ENCODE results near the gene SPAG9. TPM values are rescaled to one million over a fixed set of nuclear protein-coding genes. Genes with fewer than 3 reads are reported as not detected.
"Not testable (repeated sequence)": the region's sequence is repeated elsewhere in the genome, so short reads cannot be mapped to it uniquely, and the experiment has no call there.

SPAG9 gene
- total RNA-seq, 4 donors from 2014 or later: 85.2 to 110 (median 94.3) TPM

- Histone ChIP-seq H3K4me3 (peak overlapping the region in 1 of 2 donors; percentile 60), H3K36me3 (no peaks in the 10 kb centered on the region), H3K27ac (peak overlapping the region; percentile 68 to 92 (median 90)), H3K27me3 (no peaks in the 10 kb centered on the region), H3K9me3 (no peaks in the 10 kb centered on the region), H3K4me1 (peaks cover 0 to 39% (median 13%) of the 10 kb centered on the region in 3 donors)
- 17 to 28% methylated on average over 1 to 6 of the region's 8 CpGs for WGBS, 2 donors (ENCODE audit: low coverage in 1 of 2)
- TF ChIP-seq CTCF (IDR thresholded peaks at IDR 0.05): no peak
- TF ChIP-seq POLR2A (IDR thresholded peaks at IDR 0.05): no peak
- no peak for ATAC-seq
These were observed 177.1 kb downstream of the SPAG9 start for GRCh38 chr17:50943575-50943933.

GRCh38 chr17:50941676-50942048, 179.0 kb downstream of the SPAG9 start:
- 91 to 97% methylated on average over 3 to 4 of the region's 4 CpGs for WGBS, 2 donors (ENCODE audit: low coverage in 1 of 2)
- H3K4me1 ChIP-seq: peaks cover 0 to 23% (median 13%) of the 10 kb centered on the region in 3 donors
- H3K27ac ChIP-seq: peak overlapping the region in 1 of 4 donors; percentile 92
- not testable (repeated sequence) for H3K4me3 ChIP-seq, H3K27me3 ChIP-seq, H3K9me3 ChIP-seq, ATAC-seq, H3K36me3 ChIP-seq

GRCh38 chr17:50939795-50940684, 180.6 kb downstream of the SPAG9 start:
- Histone ChIP-seq H3K36me3 (no peaks in the 10 kb centered on the region), H3K4me1 (peaks cover 0 to 33% (median 13%) of the 10 kb centered on the region in 3 donors), H3K27ac (no peak overlapping the region), H3K9me3 (no peaks in the 10 kb centered on the region), H3K27me3 (no peaks in the 10 kb centered on the region), H3K4me3 (no peak overlapping the region)
- no peak for ATAC-seq
- 90% methylated on average over 9 of the region's 16 CpGs for WGBS, 2 donors (ENCODE audit: low coverage in 1 of 2)
- TF ChIP-seq EP300 (IDR thresholded peaks at IDR 0.05) (no peak), POLR2A (IDR thresholded peaks at IDR 0.05) (no peak), CTCF (IDR thresholded peaks at IDR 0.05) (no peak), POLR2AphosphoS5 (IDR thresholded peaks at IDR 0.05) (no peak)

- no peak for TF ChIP-seq CTCF (IDR thresholded peaks at IDR 0.05)
- no peak for TF ChIP-seq EP300 (IDR thresholded peaks at IDR 0.05)
- TF ChIP-seq POLR2A (IDR thresholded peaks at IDR 0.05): no peak
- no peak for TF ChIP-seq POLR2AphosphoS5 (IDR thresholded peaks at IDR 0.05)
- Histone ChIP-seq H3K27ac (no peak overlapping the region), H3K36me3 (no peaks in the 10 kb centered on the region), H3K4me1 (peaks cover 0 to 28% (median 9%) of the 10 kb centered on the region in 3 donors), H3K27me3 (no peaks in the 10 kb centered on the region), H3K4me3 (no peak overlapping the region), H3K9me3 (no peaks in the 10 kb centered on the region)
- no peak for ATAC-seq
- WGBS, 2 donors (ENCODE audit: low coverage in 1 of 2): 82% methylated on average over 2 of the region's 4 CpGs; no CpG with 5 or more reads in 1 of the 2 donors
These were observed 181.2 kb downstream of the SPAG9 start for GRCh38 chr17:50939542-50939794.

DNA sequence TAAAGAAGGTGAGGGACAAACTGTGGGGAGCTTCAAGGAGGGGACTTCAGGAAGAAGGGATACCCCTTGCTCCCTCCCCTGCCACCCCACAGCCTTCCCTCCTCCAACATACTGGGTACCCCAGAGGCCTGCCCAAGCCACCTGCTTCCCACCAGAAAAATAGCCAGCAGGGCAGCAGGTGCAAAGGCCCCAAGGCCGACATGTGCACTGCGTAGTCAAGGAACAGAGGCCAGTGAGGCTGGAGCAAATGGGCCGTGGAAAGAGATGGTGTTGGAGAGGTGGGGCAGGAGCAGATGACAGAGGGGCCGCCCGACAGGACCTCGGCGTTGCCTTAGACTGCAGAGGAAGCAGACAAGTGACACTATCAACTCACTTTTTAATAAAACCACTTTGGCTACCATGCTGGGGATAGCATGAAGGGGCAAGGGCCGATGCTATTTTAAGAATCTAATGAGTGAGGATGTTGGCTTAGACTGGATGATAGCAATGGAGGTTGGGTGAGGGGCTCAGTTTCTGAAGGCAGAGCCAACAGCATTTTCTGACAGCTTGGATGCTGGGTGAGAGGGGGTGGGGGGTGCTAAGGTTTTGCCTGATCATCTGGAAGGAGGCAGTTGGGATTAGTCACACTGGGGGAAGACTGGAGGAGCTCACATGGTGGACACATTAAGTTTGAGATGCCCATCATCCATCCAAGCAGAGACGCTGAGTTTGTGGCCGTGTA, 181.7 kb downstream of the SPAG9 start:
- ATAC-seq: no peak
- Histone ChIP-seq H3K36me3 (no peaks in the 10 kb centered on the region), H3K9me3 (no peaks in the 10 kb centered on the region), H3K27ac (no peak overlapping the region), H3K27me3 (no peaks in the 10 kb centered on the region), H3K4me3 (no peak overlapping the region), H3K4me1 (peaks cover 0 to 24% (median 5%) of the 10 kb centered on the region in 3 donors)
- WGBS, 2 donors (ENCODE audit: low coverage in 1 of 2): 83 to 97% methylated on average over 10 of the region's 10 CpGs
- TF ChIP-seq POLR2AphosphoS5 (IDR thresholded peaks at IDR 0.05) (no peak), POLR2A (IDR thresholded peaks at IDR 0.05) (no peak), CTCF (IDR thresholded peaks at IDR 0.05) (no peak), EP300 (IDR thresholded peaks at IDR 0.05) (no peak)
